Measurements from ENCODE around the gene RNF5. TPM values are rescaled to one million over a fixed set of nuclear protein-coding genes. Genes with fewer than 3 reads are reported as not detected.

The RNF5 gene
- total RNA-seq, 1 experiment from 2014 or later, result 114 TPM

DNA sequence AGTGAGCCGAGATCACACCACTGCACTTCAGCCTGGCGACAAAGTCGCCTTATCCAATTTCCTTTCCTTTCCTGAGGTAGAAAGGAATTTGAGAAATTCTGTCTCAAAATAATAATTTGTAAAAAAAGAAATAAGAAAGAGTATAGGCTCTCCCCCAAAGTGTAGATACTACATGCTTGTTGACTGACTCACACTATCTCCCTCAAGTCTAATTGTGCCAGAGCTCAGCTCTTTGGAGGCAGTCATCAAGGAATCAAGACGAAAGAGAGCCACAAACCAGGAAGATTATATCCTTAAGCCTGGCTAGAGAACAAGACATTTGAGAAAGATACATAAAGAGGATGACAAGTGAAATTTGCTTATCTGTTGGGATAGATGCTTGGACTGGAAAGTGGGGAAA lies 44.4 kb upstream of the RNF5 start:
- peaks cover 7% of the 10 kb centered on the region for H3K4me1 Mint-ChIP-seq
- ChIA-PET CTCF (no interaction called here), POLR2A (no interaction called here)
- no peak for DNase-seq (ENCODE audit: low spot score)
- no peak for TF ChIP-seq RELA (CRISPR knock-in tag; IDR thresholded peaks at IDR 0.05; ENCODE audit: borderline replicate concordance)
- TF ChIP-seq SMAD3 (CRISPR knock-in tag; IDR thresholded peaks at IDR 0.05; ENCODE audit: borderline replicate concordance), result no peak
- no peak for TF ChIP-seq CREB1 (CRISPR knock-in tag; IDR thresholded peaks at IDR 0.05)
- TF ChIP-seq TEAD1 (CRISPR knock-in tag; IDR thresholded peaks at IDR 0.05), result no peak
- no peak for TF ChIP-seq ZNF232 (CRISPR knock-in tag; IDR thresholded peaks at IDR 0.05)
- TF ChIP-seq, protein P1, sequence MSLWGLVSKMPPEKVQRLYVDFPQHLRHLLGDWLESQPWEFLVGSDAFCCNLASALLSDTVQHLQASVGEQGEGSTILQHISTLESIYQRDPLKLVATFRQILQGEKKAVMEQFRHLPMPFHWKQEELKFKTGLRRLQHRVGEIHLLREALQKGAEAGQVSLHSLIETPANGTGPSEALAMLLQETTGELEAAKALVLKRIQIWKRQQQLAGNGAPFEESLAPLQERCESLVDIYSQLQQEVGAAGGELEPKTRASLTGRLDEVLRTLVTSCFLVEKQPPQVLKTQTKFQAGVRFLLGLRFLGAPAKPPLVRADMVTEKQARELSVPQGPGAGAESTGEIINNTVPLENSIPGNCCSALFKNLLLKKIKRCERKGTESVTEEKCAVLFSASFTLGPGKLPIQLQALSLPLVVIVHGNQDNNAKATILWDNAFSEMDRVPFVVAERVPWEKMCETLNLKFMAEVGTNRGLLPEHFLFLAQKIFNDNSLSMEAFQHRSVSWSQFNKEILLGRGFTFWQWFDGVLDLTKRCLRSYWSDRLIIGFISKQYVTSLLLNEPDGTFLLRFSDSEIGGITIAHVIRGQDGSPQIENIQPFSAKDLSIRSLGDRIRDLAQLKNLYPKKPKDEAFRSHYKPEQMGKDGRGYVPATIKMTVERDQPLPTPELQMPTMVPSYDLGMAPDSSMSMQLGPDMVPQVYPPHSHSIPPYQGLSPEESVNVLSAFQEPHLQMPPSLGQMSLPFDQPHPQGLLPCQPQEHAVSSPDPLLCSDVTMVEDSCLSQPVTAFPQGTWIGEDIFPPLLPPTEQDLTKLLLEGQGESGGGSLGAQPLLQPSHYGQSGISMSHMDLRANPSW (CRISPR knock-in tag; conservative IDR thresholded peaks at IDR 0.05; ENCODE audit: low read depth), result no peak
- no peak for TF ChIP-seq PREB (CRISPR knock-in tag; IDR thresholded peaks at IDR 0.05; ENCODE audit: borderline replicate concordance)
- no peak for TF ChIP-seq ZNF121 (CRISPR knock-in tag; IDR thresholded peaks at IDR 0.05)
- TF ChIP-seq JAZF1 (CRISPR knock-in tag; IDR thresholded peaks at IDR 0.05), result no peak
- TF ChIP-seq GRHL2 (CRISPR knock-in tag; IDR thresholded peaks at IDR 0.05; ENCODE audit: insufficient replicate concordance, severe bottlenecking), result no peak
- no peak for TF ChIP-seq TP53 (CRISPR knock-in tag; IDR thresholded peaks at IDR 0.05)
- no peak for TF ChIP-seq OVOL2 (CRISPR knock-in tag; IDR thresholded peaks at IDR 0.05; ENCODE audit: borderline replicate concordance)
- TF ChIP-seq ZNF532 (CRISPR knock-in tag; IDR thresholded peaks at IDR 0.05; ENCODE audit: borderline replicate concordance), result no peak
- no peak for TF ChIP-seq RORB (CRISPR knock-in tag; IDR thresholded peaks at IDR 0.05)
- TF ChIP-seq, protein P2, sequence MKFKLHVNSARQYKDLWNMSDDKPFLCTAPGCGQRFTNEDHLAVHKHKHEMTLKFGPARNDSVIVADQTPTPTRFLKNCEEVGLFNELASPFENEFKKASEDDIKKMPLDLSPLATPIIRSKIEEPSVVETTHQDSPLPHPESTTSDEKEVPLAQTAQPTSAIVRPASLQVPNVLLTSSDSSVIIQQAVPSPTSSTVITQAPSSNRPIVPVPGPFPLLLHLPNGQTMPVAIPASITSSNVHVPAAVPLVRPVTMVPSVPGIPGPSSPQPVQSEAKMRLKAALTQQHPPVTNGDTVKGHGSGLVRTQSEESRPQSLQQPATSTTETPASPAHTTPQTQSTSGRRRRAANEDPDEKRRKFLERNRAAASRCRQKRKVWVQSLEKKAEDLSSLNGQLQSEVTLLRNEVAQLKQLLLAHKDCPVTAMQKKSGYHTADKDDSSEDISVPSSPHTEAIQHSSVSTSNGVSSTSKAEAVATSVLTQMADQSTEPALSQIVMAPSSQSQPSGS (CRISPR knock-in tag; IDR thresholded peaks at IDR 0.05; ENCODE audit: borderline replicate concordance, low read depth), result no peak
- TF ChIP-seq IRF2 (CRISPR knock-in tag; IDR thresholded peaks at IDR 0.05; ENCODE audit: borderline replicate concordance, low read depth), result no peak
- TF ChIP-seq ARID4B (CRISPR knock-in tag; IDR thresholded peaks at IDR 0.05; ENCODE audit: borderline replicate concordance), result no peak
- TF ChIP-seq ZBTB21 (CRISPR knock-in tag; IDR thresholded peaks at IDR 0.05; ENCODE audit: borderline replicate concordance), result no peak
- TF ChIP-seq, protein P3, sequence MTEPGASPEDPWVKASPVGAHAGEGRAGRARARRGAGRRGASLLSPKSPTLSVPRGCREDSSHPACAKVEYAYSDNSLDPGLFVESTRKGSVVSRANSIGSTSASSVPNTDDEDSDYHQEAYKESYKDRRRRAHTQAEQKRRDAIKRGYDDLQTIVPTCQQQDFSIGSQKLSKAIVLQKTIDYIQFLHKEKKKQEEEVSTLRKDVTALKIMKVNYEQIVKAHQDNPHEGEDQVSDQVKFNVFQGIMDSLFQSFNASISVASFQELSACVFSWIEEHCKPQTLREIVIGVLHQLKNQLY (CRISPR knock-in tag; IDR thresholded peaks at IDR 0.05), result no peak
- TF ChIP-seq HMGXB4 (CRISPR knock-in tag; IDR thresholded peaks at IDR 0.05), result no peak
- ATAC-seq, result no peak
- H3K27me3 Mint-ChIP-seq (ENCODE audit: low read depth), result peaks cover 27% of the 10 kb centered on the region
- H3K27ac Mint-ChIP-seq, result no peak overlapping the region
- H3K9me3 Mint-ChIP-seq, result no peaks in the 10 kb centered on the region
- H3K4me3 Mint-ChIP-seq, result no peak overlapping the region
- no peaks in the 10 kb centered on the region for H3K36me3 Mint-ChIP-seq
